HEK293 (cell line): Measurements from ENCODE around the gene MICAL3.

ENCODE experiments used
- CTCF ChIA-PET: fragments of 350-600 bp; formaldehyde crosslinking; extraction: SDS; loops from one replicate; lab custom pipeline; 2021; ENCODE audit warnings: antibody characterized with exemption; lab: Yijun Ruan, JAX
- POLR2A ChIA-PET: fragments of 300-600 bp; formaldehyde crosslinking; extraction: SDS; loops from one replicate; lab custom pipeline; 2020; ENCODE audit warnings: antibody characterized with exemption, inconsistent platforms; lab: Yijun Ruan, JAX
- H3K27ac ChIP-seq: fragments of 200-500 bp; sonication (Bioruptor generic); 2 replicates; pipeline ENCODE4 v1.5.1; 2014; ENCODE audit warnings: low read depth, low read length, control low read depth, inconsistent platforms; ENCODE audit errors: extremely low read depth
- H3K36me3 ChIP-seq, 2 experiments: fragments of 200-500 bp in 1 of 2; sonication (Bioruptor generic) in 1 of 2; 1 replicate in 1 of 2; 2 replicates in 1 of 2; pipeline ENCODE4 v1.5.1; 2014 to 2017; ENCODE audit warnings: inconsistent platforms in 2 of 2, low read length in 2 of 2; ENCODE audit not compliant: control insufficient read depth in 2 of 2, insufficient read depth in 1 of 2
- H3K4me1 ChIP-seq: fragments of 200-500 bp; sonication (Bioruptor generic); 2 replicates; pipeline ENCODE4 v1.5.1; 2014; ENCODE audit warnings: mild to moderate bottlenecking, low read length, inconsistent platforms; ENCODE audit not compliant: control insufficient read depth, insufficient read depth
- H3K4me3 ChIP-seq: 2 replicates; pipeline ENCODE4 v1.5.1; 2011; ENCODE audit warnings: low read depth, mild to moderate bottlenecking, control low read depth, low read length, moderate library complexity
- H3K9me3 ChIP-seq: fragments of 200-500 bp; sonication (Bioruptor generic); 2 replicates; pipeline ENCODE4 v1.5.1; 2014; ENCODE audit warnings: low read depth, low read length, inconsistent platforms; ENCODE audit not compliant: control insufficient read depth, insufficient read depth
- ATF2 ChIP-seq: fragments of 450-650 bp; formaldehyde crosslinking; IDR thresholded peaks from 2 replicates; pipeline ENCODE4 v1.5.1; 2016; ENCODE audit warnings: missing biosample characterization, missing genetic modification characterization, low read depth
- FEZF1 ChIP-seq: fragments of 450-650 bp; formaldehyde crosslinking; IDR thresholded peaks from 2 replicates; pipeline ENCODE4 v1.5.1; 2016; ENCODE audit warnings: missing biosample characterization, missing genetic modification characterization
- GLIS1 ChIP-seq: fragments of 450-650 bp; formaldehyde crosslinking; IDR thresholded peaks from 2 replicates; pipeline ENCODE4 v1.5.1; 2016; ENCODE audit warnings: missing biosample characterization, missing genetic modification characterization
- KLF10 ChIP-seq: fragments of 450-650 bp; IDR thresholded peaks from 2 replicates; pipeline ENCODE4 v1.5.1; 2018; ENCODE audit warnings: missing biosample characterization, mild to moderate bottlenecking, missing genetic modification characterization
- PRDM1 ChIP-seq: fragments of 450-650 bp; formaldehyde crosslinking; IDR thresholded peaks from 2 replicates; pipeline ENCODE4; 2016; ENCODE audit warnings: missing biosample characterization, missing genetic modification characterization
- ZBTB1 ChIP-seq: fragments of 450-650 bp; formaldehyde crosslinking; IDR thresholded peaks from 2 replicates; pipeline ENCODE4 v1.5.1; 2016; ENCODE audit warnings: missing biosample characterization, missing genetic modification characterization
- ZNF23 ChIP-seq: fragments of 450-650 bp; formaldehyde crosslinking; IDR thresholded peaks from 2 replicates; pipeline ENCODE4 v1.5.1; 2016; ENCODE audit warnings: missing biosample characterization, missing genetic modification characterization, borderline replicate concordance
- ZNF292 ChIP-seq: fragments of 450-650 bp; formaldehyde crosslinking; IDR thresholded peaks from 2 replicates; pipeline ENCODE4 v1.5.1; 2016; ENCODE audit warnings: low read depth, missing biosample characterization, missing genetic modification characterization, borderline replicate concordance
- ZNF37A ChIP-seq: fragments of 450-650 bp; IDR thresholded peaks from 2 replicates; pipeline ENCODE4 v1.5.1; 2018; ENCODE audit warnings: missing biosample characterization, missing genetic modification characterization
- ZNF426 ChIP-seq: fragments of 450-650 bp; formaldehyde crosslinking; IDR thresholded peaks from 2 replicates; pipeline ENCODE4 v1.5.1; 2017; ENCODE audit warnings: missing biosample characterization, missing genetic modification characterization, mild to moderate bottlenecking, inconsistent platforms, moderate library complexity
- ZNF433 ChIP-seq: fragments of 450-650 bp; formaldehyde crosslinking; IDR thresholded peaks from 2 replicates; pipeline ENCODE4 v1.5.1; 2016; ENCODE audit warnings: missing biosample characterization, missing genetic modification characterization, low read depth
- ZNF561 ChIP-seq: fragments of 450-650 bp; IDR thresholded peaks from 2 replicates; pipeline ENCODE4 v1.5.1; 2018; ENCODE audit warnings: missing biosample characterization, missing genetic modification characterization, borderline replicate concordance
- ZNF629 ChIP-seq: fragments of 450-650 bp; formaldehyde crosslinking; IDR thresholded peaks from 2 replicates; pipeline ENCODE4 v1.5.1; 2017; ENCODE audit warnings: missing biosample characterization, missing genetic modification characterization
- ZNF791 ChIP-seq: fragments of 450-650 bp; formaldehyde crosslinking; IDR thresholded peaks from 2 replicates; pipeline ENCODE4 v1.5.1; 2016; ENCODE audit warnings: missing biosample characterization, missing genetic modification characterization
- ZSCAN16 ChIP-seq: fragments of 450-650 bp; formaldehyde crosslinking; IDR thresholded peaks from 2 replicates; pipeline ENCODE4 v1.5.1; 2016; ENCODE audit warnings: missing biosample characterization, missing genetic modification characterization
- TF ChIP-seq, protein P1 (sequence below): fragments of 450-650 bp; formaldehyde crosslinking; IDR thresholded peaks from 2 replicates; pipeline ENCODE4 v1.5.1; 2017; ENCODE audit warnings: missing biosample characterization, missing genetic modification characterization
- TF ChIP-seq, protein P2 (sequence below): fragments of 450-650 bp; formaldehyde crosslinking; optimal IDR thresholded peaks from 2 replicates; pipeline ENCODE3; 2016; ENCODE audit warnings: missing biosample characterization, mild to moderate bottlenecking, missing genetic modification characterization
- TF ChIP-seq, protein P3 (sequence below): fragments of 450-650 bp; formaldehyde crosslinking; IDR thresholded peaks from 2 replicates; pipeline ENCODE4 v1.5.0; 2017; ENCODE audit warnings: missing biosample characterization, missing genetic modification characterization, borderline replicate concordance

Gene MICAL3

GRCh38 chr22:17914474-17914873 lies 109.9 kb downstream of the MICAL3 start:
- H3K36me3 ChIP-seq, result no peaks in the 10 kb centered on the region
- no peak overlapping the region for H3K27ac ChIP-seq
- peaks cover 10% of the 10 kb centered on the region for H3K4me1 ChIP-seq
- ChIA-PET POLR2A (no interaction called here), CTCF (interaction anchor here (0.6 to 1.1 kb wide), 2 partner anchors 27 to 84 kb away, joined by 3 read pairs; no protein-coding TSS in a partner anchor)
- H3K9me3 ChIP-seq, result no peaks in the 10 kb centered on the region
- TF ChIP-seq, protein P1, sequence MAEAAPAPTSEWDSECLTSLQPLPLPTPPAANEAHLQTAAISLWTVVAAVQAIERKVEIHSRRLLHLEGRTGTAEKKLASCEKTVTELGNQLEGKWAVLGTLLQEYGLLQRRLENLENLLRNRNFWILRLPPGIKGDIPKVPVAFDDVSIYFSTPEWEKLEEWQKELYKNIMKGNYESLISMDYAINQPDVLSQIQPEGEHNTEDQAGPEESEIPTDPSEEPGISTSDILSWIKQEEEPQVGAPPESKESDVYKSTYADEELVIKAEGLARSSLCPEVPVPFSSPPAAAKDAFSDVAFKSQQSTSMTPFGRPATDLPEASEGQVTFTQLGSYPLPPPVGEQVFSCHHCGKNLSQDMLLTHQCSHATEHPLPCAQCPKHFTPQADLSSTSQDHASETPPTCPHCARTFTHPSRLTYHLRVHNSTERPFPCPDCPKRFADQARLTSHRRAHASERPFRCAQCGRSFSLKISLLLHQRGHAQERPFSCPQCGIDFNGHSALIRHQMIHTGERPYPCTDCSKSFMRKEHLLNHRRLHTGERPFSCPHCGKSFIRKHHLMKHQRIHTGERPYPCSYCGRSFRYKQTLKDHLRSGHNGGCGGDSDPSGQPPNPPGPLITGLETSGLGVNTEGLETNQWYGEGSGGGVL, result no peak
- TF ChIP-seq FEZF1, result peak; percentile 42; the same call in 1 of the 2 replicates
- no peak for TF ChIP-seq ZNF561 (tag by site-specific recombination)
- TF ChIP-seq ZNF433 (tag by site-specific recombination), result no peak
- H3K4me3 ChIP-seq, result no peak overlapping the region

- no peak overlapping the region for H3K4me3 ChIP-seq
- TF ChIP-seq ZNF37A (tag by site-specific recombination) (no peak), ZNF629 (tag by site-specific recombination) (peak; percentile 37; the same call in 1 of the 2 replicates), ZSCAN16 (tag by site-specific recombination) (no peak), GLIS1 (no peak), ZNF426 (tag by site-specific recombination) (no peak), KLF10 (no peak), ZNF791 (tag by site-specific recombination) (no peak), ZNF23 (tag by site-specific recombination) (no peak), ATF2 (peak; percentile 46; the same call in 1 of the 2 replicates), ZBTB1 (tag by site-specific recombination) (no peak), ZNF292 (tag by site-specific recombination) (no peak), PRDM1 (tag by site-specific recombination) (0 out of 2 replicates have a peak, but pooled peaks have one; percentile 29)
- TF ChIP-seq, protein P2, sequence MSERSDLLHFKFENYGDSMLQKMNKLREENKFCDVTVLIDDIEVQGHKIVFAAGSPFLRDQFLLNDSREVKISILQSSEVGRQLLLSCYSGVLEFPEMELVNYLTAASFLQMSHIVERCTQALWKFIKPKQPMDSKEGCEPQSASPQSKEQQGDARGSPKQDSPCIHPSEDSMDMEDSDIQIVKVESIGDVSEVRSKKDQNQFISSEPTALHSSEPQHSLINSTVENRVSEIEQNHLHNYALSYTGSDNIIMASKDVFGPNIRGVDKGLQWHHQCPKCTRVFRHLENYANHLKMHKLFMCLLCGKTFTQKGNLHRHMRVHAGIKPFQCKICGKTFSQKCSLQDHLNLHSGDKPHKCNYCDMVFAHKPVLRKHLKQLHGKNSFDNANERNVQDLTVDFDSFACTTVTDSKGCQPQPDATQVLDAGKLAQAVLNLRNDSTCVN (tag by site-specific recombination), result no peak
- TF ChIP-seq, protein P3, sequence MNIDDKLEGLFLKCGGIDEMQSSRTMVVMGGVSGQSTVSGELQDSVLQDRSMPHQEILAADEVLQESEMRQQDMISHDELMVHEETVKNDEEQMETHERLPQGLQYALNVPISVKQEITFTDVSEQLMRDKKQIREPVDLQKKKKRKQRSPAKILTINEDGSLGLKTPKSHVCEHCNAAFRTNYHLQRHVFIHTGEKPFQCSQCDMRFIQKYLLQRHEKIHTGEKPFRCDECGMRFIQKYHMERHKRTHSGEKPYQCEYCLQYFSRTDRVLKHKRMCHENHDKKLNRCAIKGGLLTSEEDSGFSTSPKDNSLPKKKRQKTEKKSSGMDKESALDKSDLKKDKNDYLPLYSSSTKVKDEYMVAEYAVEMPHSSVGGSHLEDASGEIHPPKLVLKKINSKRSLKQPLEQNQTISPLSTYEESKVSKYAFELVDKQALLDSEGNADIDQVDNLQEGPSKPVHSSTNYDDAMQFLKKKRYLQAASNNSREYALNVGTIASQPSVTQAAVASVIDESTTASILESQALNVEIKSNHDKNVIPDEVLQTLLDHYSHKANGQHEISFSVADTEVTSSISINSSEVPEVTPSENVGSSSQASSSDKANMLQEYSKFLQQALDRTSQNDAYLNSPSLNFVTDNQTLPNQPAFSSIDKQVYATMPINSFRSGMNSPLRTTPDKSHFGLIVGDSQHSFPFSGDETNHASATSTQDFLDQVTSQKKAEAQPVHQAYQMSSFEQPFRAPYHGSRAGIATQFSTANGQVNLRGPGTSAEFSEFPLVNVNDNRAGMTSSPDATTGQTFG (tag by site-specific recombination), result no peak
- TF ChIP-seq, all 188 proteins: peak for 3
- H3K9me3 ChIP-seq, result no peaks in the 10 kb centered on the region
- H3K36me3 ChIP-seq, result no peaks in the 10 kb centered on the region
- CTCF ChIA-PET, result interaction anchor here (0.6 kb wide), 1 partner anchor 27 kb away, joined by 3 read pairs; no protein-coding TSS in a partner anchor
- POLR2A ChIA-PET, result no interaction called here
- no peak overlapping the region for H3K27ac ChIP-seq
- H3K4me1 ChIP-seq, result peaks cover 10% of the 10 kb centered on the region
Observed at GRCh38 chr22:17913801-17914347, 110.5 kb downstream of the MICAL3 start.
